Activated naive CD8-positive, alpha-beta T cell treated with anti-CD3 and anti-CD28 coated beads, Interleukin-2, amount 50 U/mL, for 16 hours (primary cell): ENCODE data around the gene POM121.
"Not testable (repeated sequence)": the region's sequence is repeated elsewhere in the genome, so short reads cannot be mapped to it uniquely, and the experiment has no call there.

ENCODE experiments used
- DNase-seq: peaks from one replicate; pipeline ENCODE4 v3.0.0-alpha.2; 2020; ENCODE audit warnings: low read depth, low spot score

Gene POM121

DNA sequence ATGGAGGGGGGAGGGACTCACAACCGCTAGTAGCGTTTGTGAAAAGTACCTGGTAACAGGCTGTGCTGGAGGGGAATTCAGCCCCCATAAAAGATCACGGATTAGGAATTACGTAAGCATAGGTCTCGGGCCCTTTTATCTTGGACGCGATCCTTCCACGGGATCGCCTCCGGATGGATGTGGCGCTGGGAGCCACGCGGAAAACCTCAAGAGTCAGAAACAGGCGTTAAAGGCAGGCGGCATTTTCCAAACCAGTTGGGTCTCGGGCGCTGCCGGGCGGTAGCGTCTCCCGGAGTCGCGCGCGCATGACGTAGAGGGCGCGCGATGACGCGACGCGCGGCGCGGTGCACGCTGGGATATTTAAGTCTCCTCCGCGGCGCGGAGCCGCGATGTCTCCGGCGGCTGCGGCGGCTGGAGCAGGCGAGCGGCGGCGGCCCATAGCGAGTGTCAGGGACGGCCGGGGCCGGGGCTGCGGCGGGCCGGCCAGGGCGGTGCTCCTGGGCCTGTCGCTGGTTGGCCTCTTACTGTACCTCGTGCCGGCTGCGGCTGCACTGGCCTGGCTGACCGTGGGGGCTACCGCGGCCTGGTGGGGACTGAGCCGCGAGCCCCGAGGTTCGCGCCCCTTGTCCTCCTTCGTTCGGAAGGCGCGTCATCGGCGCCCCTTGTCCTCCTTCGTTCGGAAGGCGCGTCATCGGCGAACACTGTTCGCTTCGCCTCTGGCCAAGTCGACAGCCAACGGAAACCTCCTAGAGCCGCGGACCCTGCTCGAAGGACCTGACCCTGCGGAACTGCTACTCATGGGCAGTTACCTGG is at the start of gene POM121:
Gene POM121 (plus strand): TSS at position 363 of the 813 bp plus-strand sequence. CDS start 27 bp downstream, at position 390.
- DNase-seq: peak; percentile 59

DNA sequence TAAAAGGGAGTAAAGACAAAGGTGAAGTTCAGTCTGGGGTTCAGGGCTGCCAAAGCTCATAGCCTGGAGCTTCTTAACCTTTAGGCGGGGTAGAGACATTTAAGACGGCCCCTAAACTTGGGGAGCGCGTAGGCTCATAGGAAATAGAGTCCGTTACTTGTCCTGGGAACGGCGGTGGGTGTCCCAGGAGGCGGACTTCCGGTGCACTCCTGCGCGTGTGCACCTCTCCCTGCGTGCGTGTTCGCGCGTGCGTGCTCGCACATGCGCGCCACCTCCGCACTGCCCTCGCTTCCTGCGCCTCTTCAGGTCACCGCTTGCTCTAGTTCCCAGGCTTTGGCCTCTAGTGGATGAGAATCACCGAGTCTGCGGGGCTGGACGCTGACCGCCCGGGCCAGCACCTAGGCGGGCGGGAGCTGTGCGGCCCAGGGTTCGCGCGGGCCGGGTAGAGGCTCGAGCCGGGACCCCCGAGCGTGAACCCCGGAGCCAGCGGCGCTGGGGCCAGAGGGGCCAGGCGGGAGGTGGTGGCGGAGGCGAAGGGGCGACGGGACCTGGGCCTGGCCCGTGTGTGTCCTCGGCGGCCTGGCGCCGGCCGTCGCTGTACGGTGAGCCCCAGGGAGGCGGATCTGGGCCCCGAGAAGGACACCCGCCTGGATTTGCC is 45.7 kb upstream of the POM121 start:
- peak; percentile 47 for DNase-seq

DNA sequence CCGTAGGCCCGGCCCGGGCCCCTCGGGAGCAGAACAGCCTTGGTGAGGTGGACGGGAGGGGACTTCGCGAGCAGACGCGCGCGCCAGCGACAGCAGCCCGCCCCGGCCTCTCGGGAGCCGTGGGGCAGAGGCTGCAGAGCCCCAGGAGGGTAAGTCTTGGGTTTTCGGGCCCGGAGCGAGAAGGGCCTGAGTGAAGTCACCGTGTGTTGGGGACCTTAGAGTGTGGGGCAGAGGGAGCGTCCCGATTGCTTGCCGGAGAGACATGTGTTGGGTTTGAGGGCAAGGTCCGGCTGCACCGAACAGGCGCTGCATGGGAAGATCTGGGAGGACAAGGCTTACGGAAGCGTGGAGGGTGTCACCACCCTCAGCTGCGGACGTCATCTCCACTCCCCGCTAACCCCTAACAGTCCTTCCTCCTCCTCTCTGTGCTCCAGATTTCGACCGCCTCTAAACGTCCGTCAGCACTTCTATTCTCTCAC is 45.1 kb upstream of the POM121 start:
- DNase-seq: not testable (repeated sequence)

DNA sequence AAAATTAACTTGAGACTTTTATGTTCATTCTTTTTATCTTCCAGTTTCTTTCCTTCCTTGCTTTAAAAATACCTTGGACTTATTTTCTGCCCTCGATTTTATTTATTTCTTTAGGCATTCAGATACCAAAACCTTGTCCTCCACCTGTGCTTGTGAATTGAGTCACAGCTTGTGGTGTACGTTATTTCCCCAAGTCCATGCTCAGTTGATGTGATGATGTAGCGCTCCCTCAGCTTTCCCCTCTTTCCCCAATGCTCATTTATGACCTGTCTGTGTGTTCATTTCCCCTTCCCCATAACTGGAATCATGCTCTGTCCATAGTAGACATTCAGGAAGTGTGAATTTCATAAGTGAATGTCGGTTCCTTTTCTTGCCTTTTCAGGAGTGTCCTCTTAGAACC is 33.1 kb upstream of the POM121 start:
- DNase-seq: not testable (repeated sequence)

DNA sequence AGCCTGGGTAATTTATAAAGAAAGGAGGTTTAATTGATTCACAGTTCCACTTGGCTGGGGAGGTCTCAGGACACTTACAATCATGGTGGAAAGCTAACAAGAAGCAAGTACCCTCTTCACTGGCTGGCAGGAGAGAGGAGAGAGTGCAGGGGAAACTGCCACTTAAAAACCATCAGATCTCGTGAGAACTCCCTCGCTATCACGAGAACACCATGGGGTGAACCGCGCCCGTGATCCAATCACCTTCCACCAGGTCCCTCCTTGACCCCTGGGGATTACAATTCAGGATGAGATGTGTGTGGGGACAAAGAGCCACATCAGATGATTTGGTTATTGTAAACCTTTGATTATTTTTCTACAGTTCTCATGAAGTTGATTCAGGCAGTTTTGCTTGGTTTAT is 20.2 kb upstream of the POM121 start:
- DNase-seq: not testable (repeated sequence)

DNA sequence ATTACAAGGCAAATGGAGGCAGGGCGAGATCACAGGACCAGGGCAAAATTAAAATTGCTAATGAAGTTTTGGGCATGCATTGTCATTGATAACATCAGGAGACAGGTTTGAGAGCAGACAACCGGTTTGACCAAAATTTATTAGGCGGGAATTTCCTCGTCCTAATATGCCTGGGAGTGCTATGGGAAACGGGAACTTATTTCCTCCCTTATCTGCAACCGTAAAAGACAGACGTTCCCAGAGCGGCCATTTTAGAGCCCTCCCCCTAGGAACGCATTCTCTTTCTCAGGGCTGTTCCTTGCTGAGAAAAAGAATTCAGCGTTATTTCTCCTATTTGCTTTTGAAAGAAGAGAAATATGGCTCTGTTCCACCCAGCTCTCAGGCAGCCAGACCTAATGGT is 16.5 kb upstream of the POM121 start:
- not testable (repeated sequence) for DNase-seq

DNA sequence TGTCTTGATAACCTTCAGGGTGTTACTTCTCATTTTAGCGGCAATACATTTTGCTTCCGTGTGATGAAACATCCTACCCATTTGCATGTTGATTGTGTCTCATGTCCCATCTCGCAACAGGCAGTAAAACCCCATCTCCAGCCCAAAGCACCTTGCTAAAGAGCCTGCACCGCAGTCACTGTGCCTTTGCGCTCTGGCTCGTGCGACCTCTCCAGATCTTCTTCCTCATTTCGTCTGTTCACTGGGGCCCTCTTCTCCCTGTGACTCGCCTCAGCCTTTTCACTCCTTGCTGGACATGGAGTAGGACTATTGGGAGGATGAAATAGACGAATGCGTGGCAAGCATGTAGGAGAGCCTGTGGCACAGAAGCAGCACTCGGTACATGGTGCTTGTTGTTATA is 13.5 kb upstream of the POM121 start:
- DNase-seq: not testable (repeated sequence)

DNA sequence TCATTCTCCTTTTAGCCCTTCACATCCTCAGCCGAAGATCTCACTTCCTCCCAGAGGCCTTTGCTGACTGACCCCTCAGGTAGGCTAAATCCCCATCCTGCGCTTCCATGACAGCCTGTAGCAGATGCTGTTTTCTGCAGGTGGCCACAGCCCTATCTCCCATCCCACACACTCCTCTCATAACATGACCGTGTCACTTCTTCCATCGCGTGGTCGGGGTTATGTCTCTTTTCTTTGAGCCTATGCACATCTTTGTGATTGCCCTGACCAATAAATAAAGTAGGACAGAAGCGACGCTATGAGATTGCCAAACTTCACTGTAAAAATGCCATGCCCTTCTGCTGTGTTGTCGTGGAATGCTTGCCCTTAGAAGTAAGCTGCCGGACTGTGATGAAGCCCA is 11.1 kb upstream of the POM121 start:
- DNase-seq: not testable (repeated sequence)

DNA sequence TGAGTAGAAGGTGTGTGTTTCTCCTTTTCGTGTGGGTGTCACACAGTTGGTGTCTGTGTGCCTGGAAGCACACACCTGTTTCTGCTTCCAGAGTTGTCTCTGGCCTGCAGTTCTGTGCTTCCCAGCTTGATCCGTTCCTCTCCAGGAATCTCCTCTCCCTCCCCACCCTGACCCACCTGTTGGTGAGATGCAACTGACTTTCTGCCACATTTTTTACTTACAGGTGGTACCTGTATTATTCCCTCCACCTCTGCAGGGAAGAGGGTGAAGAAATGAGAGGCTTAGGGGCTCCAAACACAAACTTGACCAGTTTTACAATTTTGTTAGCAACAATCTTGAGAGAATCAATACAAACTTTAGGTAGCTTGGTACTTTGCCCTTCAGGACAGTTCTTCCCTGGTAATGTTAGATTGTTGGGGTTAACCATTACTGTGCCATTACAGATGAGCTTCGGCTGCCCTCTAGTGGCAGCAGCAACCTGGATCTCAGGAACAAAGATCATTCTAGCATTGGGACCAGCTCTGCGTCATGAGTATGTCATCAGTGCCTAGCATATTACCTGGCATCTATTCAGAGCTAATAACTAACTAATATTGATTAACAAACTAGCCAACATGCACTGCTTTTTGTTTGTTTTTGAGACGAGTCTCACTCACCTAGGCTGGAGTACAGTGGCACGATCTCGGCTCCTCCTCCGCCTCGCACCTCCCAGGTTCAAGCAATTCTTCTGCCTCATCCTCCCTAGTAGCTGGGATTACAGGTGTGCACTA is 10.0 kb upstream of the POM121 start:
- not testable (repeated sequence) for DNase-seq

DNA sequence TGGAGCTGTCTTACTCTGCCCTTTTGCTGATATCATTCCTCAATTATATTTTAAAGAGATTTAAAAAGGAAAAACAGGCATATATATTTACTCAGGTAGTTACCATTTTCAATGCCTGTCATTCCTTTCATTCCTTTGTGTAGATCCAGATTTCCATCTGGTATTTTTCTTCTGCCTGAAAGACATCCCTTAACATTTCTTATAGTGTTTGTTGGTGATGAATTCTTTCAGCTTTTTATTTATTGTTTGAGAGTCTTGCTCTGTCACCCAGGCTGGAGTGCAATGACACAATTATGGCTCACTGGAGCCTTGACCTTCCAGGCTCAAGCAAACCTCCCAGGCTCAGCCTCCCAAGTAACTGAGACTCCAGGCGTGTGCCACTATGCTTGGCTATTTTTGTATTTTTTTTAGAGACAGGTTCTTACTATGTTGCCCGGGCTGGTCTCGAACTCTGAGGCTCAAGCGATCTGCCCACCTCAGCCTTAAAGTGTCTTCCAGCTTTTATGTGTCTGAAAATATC is 5.6 kb upstream of the POM121 start:
- DNase-seq: no peak

DNA sequence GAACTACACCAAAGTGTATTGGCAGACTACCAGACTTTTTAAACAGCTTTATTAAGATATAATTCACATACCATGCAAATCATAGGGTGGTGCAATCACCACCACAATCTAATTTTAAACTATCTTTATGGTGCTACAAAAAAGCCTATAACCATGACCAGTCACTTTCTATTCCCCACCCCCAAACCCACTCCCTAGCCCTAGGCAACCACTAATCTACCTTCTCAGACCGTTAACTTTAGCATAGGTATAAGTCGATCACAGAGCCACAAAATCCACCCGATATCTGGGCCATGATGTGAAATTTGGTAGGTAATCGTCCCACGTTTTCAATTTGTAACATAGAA is 536 bp upstream of the POM121 start:
- no peak for DNase-seq

DNA sequence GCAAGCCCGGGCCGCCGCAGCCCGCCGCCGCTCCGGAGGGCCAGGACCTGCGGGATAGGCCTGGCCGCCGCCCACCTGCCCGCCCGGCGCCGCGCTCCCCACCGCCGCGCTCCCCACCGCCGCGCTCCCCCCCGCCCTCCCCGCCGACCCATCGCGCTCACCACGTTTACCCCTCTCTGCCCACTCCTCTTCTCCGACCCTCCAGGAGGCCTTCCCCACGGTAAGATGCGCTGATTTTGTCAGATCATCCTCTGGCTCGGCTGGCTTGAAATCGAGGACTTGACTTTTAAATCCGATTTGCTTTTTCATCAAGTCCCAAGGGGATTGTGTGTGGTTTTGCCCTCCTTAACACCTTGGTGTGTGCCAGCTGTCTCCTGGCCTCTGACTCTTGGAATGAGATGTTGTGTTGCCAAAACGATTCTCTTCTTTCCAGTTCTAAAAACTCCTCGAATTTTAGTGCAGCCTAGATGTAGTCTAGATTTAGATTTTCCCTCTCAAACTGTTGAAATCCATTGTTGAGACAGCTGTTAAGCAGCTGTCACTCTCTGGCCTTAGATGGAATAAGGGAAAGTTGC is 738 bp downstream of the POM121 start:
- no peak for DNase-seq

DNA sequence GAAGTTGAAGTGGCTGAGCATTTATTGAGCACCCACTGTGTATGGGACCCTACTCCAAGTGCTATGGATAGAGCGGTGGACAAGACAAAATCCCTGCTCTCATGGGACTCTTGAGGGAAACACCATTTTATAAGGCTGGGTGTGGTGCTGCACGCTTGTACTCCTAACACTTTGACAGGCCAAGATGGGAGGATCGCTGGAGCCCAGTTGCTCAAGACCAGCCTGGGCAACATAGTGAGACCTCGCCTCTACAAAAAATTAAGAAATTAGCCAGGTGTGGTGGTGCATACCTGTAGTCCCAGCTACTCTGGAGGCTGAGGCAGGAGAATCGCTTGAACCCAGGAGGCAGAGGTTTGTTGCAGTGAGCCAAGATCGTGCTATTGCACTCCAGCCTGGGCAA is 2.9 kb downstream of the POM121 start:
- DNase-seq: not testable (repeated sequence)

DNA sequence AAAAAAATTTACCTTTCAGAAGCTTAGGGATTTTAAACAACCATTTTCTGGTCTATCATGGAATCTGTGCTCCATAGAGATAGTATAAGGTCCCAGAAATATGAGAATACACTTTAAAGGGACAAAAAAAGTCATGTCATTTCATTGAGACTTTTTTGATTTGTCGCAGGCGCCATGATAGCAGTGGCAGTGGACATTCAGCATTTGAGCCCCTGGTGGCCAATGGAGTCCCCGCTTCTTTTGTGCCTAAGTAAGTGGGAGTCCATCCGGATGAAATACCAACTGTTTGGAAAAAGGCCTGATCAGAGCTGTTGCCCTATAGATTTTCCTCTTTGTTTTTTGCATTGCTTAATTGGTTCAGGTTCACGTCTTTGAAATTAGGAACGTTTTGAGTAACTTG is 3.3 kb downstream of the POM121 start:
- DNase-seq: not testable (repeated sequence)

DNA sequence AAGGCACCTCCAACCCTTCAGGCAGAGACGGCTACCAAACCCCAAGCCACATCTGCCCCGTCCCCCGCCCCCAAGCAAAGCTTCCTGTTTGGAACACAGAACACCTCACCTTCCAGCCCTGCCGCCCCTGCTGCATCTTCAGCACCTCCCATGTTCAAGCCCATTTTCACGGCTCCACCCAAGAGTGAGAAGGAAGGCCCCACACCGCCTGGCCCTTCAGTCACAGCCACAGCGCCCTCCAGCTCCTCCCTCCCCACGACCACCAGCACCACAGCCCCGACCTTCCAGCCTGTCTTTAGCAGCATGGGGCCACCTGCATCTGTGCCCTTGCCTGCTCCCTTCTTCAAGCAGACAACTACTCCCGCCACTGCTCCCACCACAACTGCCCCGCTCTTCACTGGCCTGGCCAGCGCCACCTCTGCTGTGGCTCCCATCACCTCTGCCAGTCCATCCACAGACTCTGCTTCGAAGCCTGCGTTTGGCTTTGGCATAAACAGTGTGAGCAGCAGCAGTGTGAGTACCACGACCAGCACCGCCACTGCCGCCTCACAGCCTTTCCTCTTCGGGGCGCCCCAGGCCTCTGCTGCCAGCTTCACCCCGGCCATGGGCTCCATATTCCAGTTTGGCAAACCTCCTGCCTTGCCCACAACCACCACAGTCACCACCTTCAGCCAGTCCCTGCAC is 17.3 kb downstream of the POM121 start:
- DNase-seq: not testable (repeated sequence)

DNA sequence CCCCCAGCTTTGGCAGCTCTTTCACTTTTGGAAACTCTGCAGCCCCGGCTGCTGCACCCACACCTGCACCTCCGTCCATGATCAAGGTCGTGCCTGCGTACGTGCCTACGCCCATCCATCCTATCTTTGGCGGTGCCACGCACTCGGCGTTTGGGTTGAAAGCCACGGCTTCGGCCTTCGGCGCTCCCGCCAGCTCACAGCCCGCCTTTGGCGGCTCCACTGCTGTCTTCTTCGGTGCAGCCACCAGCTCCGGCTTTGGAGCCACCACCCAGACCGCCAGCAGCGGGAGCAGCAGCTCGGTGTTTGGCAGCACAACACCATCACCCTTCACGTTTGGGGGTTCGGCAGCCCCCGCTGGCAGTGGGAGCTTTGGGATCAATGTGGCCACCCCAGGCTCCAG is 18.1 kb downstream of the POM121 start:
- DNase-seq: not testable (repeated sequence)

DNA sequence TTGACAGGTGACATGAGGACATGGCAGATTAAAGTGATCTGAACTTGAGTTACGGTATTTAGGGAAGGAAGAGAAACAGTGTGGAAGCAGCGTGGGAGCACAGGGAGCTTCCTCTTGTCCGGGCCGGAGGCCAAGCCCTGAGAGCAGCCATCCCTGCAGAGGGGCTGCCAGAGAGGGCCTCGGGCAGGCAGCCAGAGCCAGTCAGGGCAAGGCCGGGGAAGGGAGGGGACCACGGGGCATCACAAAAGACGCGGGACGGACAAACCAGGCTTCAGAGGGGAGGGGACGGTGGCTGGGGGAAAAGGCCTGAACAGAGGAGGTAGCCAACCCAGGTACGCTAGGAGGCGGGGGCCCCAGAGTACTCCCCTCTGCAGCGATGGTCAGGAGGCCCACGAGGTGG is 20.0 kb downstream of the POM121 start:
- DNase-seq: not testable (repeated sequence)

DNA sequence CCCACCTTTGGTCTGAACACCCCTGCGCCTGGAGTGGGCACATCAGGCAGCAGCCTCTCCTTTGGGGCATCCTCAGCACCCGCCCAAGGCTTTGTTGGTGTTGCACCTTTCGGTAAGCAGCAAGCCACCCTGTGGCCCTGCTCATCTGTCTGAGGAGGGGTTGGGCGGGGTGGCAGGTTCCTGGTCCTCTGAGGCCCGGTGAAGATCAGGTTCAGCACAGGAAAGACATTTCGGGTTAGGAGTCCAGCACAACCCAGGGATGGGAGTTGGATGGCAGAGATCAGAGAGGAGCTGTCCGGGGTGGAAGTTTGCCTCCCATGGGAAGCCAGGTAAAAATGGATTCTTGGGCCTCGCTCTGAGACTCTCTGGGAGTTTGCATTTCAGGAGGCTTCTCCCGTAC is 20.7 kb downstream of the POM121 start:
- not testable (repeated sequence) for DNase-seq

DNA sequence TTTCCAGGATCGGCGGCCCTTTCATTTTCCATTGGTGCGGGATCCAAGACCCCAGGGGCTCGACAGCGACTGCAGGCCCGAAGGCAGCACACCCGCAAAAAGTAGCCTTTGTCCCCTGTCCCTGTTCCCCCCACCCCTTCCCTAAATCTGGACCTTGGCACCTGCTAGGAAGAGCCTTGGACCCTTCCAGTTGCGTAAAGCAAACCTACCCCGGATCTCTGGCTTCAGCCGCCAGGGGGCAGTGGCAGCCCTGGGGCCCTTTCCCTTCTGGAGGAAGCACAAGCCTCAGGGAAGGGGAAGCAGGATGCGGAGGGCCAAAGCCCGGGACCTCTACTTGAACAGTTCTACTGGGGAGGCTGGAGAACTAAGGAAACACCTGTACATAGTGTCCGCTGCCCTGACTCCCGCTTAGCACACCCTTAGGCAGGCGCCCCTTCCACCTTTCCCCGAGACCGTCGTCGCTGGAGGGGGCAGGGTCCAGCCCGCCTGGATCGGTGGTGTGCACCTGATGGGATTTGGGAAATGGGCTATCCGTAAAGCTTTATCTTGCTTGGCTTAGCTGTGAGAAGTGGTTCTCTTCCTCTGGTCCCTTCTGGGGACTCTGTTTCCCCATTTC is 21.3 kb downstream of the POM121 start:
- DNase-seq: not testable (repeated sequence)

DNA sequence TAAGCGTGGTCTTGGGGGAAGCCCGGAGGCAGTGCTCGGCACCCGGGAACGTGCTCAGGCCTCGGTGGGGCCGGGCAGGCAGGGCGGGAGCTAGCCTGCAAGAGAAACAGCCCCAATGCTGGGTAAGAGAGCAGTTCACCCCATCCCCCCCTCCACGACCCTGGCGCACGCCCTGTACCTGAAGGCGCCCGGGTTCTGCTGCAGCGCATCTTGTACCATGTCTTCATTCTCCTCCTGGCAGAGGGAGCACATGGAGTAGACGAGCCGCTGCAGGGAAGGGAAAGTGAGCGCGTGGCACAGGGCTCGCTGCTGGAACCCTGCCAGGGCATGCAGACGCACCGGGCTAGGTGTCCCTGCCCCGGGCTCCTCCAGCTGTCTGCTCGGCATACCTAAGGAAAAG is 23.8 kb downstream of the POM121 start:
- not testable (repeated sequence) for DNase-seq

DNA sequence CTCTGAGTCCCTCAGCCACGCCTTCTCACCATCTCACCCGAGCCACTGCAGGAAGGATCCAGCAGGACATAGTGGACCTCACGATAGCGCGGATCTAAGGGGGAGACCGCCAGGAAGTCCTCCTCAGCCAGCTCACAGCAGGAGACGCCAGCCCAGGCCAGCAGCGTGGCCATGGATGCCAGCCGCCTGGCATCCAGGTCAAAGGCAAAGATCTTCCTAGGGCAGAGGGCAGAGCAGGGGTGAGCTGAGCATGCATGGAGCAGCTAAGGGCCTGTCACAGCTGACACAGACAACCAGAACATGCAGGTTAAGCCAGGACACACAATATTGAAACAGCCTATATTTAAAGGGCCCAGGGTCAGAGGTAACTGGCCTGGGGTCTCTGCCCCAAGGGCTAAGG is 24.4 kb downstream of the POM121 start:
- DNase-seq: not testable (repeated sequence)
